CD4-positive, alpha-beta T cell (primary cell): ENCODE results near the gene PGRMC2. TPM values are rescaled to one million over a fixed set of nuclear protein-coding genes. Genes with fewer than 3 reads are reported as not detected.

ENCODE experiments used
- ATAC-seq: fragments of 200-7000 bp; cut with Tn5 transposase; one replicate; pipeline ENCODE4 v1.10.0; 2022; ENCODE audit warnings: mild to moderate bottlenecking; ENCODE audit not compliant: poor library complexity
- CTCF ChIA-PET: fragments of 350-600 bp; sonication (Branson Sonifier 250); formaldehyde crosslinking; loops from one replicate; lab custom pipeline; 2021; ENCODE audit warnings: antibody characterized with exemption, inconsistent platforms; lab: Charles Lee
- POLR2A ChIA-PET: fragments of 350-600 bp; sonication (Branson Sonifier 250); formaldehyde crosslinking; loops from one replicate; lab custom pipeline; 2021; ENCODE audit warnings: antibody characterized with exemption, inconsistent platforms; lab: Charles Lee
- DNase-seq, 14 experiments: peaks; one replicate each; pipeline ENCODE4 v3.0.0-alpha.2; 2013 to 2020; ENCODE audit warnings: mixed read lengths in 2 of 14
- H3K27ac ChIP-seq, 2 donors: one replicate each; pipeline versions ENCODE4 v1.5.1 to v1.7.0; 2013; ENCODE audit warnings: low read length in 2 of 2, low read depth in 1 of 2, mild to moderate bottlenecking in 1 of 2
- H3K27me3 ChIP-seq, 2 experiments: 1 replicate in 1 of 2; 2 replicates in 1 of 2; pipeline versions ENCODE4 v1.6.1 to v1.7.0; 2013; ENCODE audit warnings: low read length in 2 of 2, control low read depth in 1 of 2, mild to moderate bottlenecking in 1 of 2, moderate library complexity in 1 of 2; ENCODE audit not compliant: insufficient read depth in 2 of 2, control insufficient read depth in 1 of 2
- H3K36me3 ChIP-seq: one replicate; pipeline ENCODE4 v1.6.1; 2013; ENCODE audit warnings: low read length, control low read depth; ENCODE audit not compliant: insufficient read depth
- H3K4me1 ChIP-seq: one replicate; pipeline ENCODE4 v1.6.1; 2013; ENCODE audit warnings: low read length, control low read depth; ENCODE audit not compliant: insufficient read depth
- H3K4me3 ChIP-seq: one replicate; pipeline ENCODE4 v1.5.1; 2013; ENCODE audit warnings: mild to moderate bottlenecking, low read length, moderate library complexity
- H3K9me3 ChIP-seq, 2 experiments: 1 replicate in 1 of 2; 2 replicates in 1 of 2; pipeline versions ENCODE4 v1.6.1 to v1.7.0; 2013; ENCODE audit warnings: low read length in 2 of 2, mild to moderate bottlenecking in 2 of 2, control low read depth in 1 of 2, moderate library complexity in 1 of 2; ENCODE audit not compliant: control insufficient read depth in 1 of 2, insufficient read depth in 1 of 2
- H3K27ac Mint-ChIP-seq: one replicate; pipeline ENCODE4 v1.8.0; 2020; ENCODE audit warnings: mixed read lengths
- H3K27me3 Mint-ChIP-seq: one replicate; pipeline ENCODE4 v1.8.0; 2021; ENCODE audit warnings: mixed read lengths
- H3K36me3 Mint-ChIP-seq: one replicate; pipeline ENCODE4 v1.8.0; 2021; ENCODE audit warnings: low read depth, mixed read lengths
- H3K4me1 Mint-ChIP-seq: one replicate; pipeline ENCODE4 v1.8.0; 2021; ENCODE audit warnings: low read depth, mixed read lengths
- H3K4me3 Mint-ChIP-seq: one replicate; pipeline ENCODE4 v1.8.0; 2020; ENCODE audit warnings: mild to moderate bottlenecking, mixed read lengths
- H3K9me3 Mint-ChIP-seq: one replicate; pipeline ENCODE4 v1.8.0; 2020; ENCODE audit warnings: mixed read lengths
- CTCF ChIP-seq: fragments of 200-600 bp; IDR thresholded peaks from one replicate; pipeline ENCODE4 v1.8.0; 2022; ENCODE audit warnings: antibody characterized with exemption, mild to moderate bottlenecking
- intact Hi-C, 2 experiments: fragments of 100-400 bp; cut with DNase I in 1 of 2; cut with micrococcal nuclease in 1 of 2; formaldehyde crosslinking; loops; one replicate each; pipeline versions ENCODE4 v1.15.1 to v1.9.0; 2023 to 2025; cut with DNase I, micrococcal nuclease
- total RNA-seq, 174 experiments: library from RNA in 2 of 174; stranded (reverse) in 2 of 174; gene quantifications; one replicate each; pipeline ENCODE4 v1.2.3 and lab custom pipeline; 2021 to 2026

The PGRMC2 gene
- total RNA-seq, 2 experiments from 2014 or later = 92.8 to 99.9 TPM

- Mint-ChIP-seq H3K36me3 (peaks cover 17% of the 10 kb centered on the region), H3K27me3 (no peaks in the 10 kb centered on the region), H3K4me3 (peak overlapping the region; percentile 21), H3K4me1 (peaks cover 68% of the 10 kb centered on the region), H3K9me3 (no peaks in the 10 kb centered on the region), H3K27ac (no peak overlapping the region)
- POLR2A ChIA-PET = interaction anchor here (1.4 kb wide), 1 partner anchor 9 kb away, joined by 5 read pairs; no protein-coding TSS in a partner anchor
- no peak for DNase-seq
- no peaks in the 10 kb centered on the region for H3K27me3 ChIP-seq
- H3K27ac ChIP-seq = no peak overlapping the region
- intact Hi-C loops = loop anchor here in 1 of 2 experiments (10.0 kb wide), 1 partner anchor 812 kb away; the partner anchor contains the start of genes C4orf33 and SCLT1
- TF ChIP-seq CTCF = no peak
- no peaks in the 10 kb centered on the region for H3K9me3 ChIP-seq
- CTCF ChIA-PET = interaction anchor here (1.1 kb wide), 1 partner anchor 14 kb away, joined by 3 read pairs; no protein-coding TSS in a partner anchor
- peaks cover 15% of the 10 kb centered on the region for H3K4me1 ChIP-seq
- ATAC-seq = no peak
- peaks cover 2% of the 10 kb centered on the region for H3K36me3 ChIP-seq
- no peak overlapping the region for H3K4me3 ChIP-seq
These were observed 5.1 kb downstream of the PGRMC2 start for GRCh38 chr4:128282516-128282915.

GRCh38 chr4:128281354-128281753, 6.3 kb downstream of the PGRMC2 start:
- Histone ChIP-seq H3K9me3 (no peaks in the 10 kb centered on the region), H3K27ac (no peak overlapping the region), H3K27me3 (no peaks in the 10 kb centered on the region), H3K36me3 (peaks cover 2% of the 10 kb centered on the region), H3K4me1 (peaks cover 6% of the 10 kb centered on the region), H3K4me3 (no peak overlapping the region)
- POLR2A ChIA-PET = no interaction called here
- peaks cover 64% of the 10 kb centered on the region for H3K4me1 Mint-ChIP-seq
- no peak overlapping the region for H3K27ac Mint-ChIP-seq
- H3K36me3 Mint-ChIP-seq = peaks cover 13% of the 10 kb centered on the region
- TF ChIP-seq CTCF = no peak
- intact Hi-C loops = loop anchor here in 1 of 2 experiments (10.0 kb wide), 1 partner anchor 813 kb away; the partner anchor contains the start of genes C4orf33 and SCLT1
- no peaks in the 10 kb centered on the region for H3K9me3 Mint-ChIP-seq
- DNase-seq (no peak), ATAC-seq (no peak)
- H3K4me3 Mint-ChIP-seq = no peak overlapping the region
- CTCF ChIA-PET = interaction anchor here (1.5 kb wide), 1 partner anchor 21 kb away, joined by 3 read pairs; no protein-coding TSS in a partner anchor
- H3K27me3 Mint-ChIP-seq = no peaks in the 10 kb centered on the region

DNA sequence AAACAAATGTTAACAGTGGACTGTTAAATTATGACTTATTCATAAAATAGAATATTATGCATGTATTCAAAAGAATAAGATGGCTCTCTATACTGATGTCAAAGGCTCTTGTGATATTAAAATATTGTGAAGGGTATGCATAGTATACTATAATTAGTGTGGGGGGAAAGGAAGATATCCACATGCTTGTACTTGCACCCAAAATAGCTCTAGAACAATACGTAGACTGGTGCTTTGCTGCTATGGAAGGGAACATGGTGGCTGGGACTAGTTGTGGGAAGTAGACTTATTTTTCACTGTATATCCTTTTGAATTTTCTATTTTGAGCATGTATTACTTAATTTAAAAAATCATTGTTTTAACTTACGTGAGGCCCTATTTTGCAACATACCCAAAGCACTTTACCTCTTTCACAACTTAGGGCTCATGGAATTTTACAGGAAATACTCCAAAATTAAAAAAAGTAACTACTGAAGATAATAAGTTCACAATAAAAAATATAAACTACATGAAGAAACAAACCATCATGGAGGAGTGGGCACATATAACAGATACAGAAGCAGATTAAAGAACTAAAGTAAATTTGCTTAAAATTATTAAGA, 7.9 kb downstream of the PGRMC2 start:
- ChIA-PET POLR2A (no interaction called here), CTCF (no interaction called here)
- Histone ChIP-seq H3K4me3 (no peak overlapping the region), H3K27me3 (no peaks in the 10 kb centered on the region), H3K4me1 (no peaks in the 10 kb centered on the region), H3K36me3 (peaks cover 2% of the 10 kb centered on the region), H3K27ac (no peak overlapping the region), H3K9me3 (no peaks in the 10 kb centered on the region)
- Mint-ChIP-seq H3K27ac (no peak overlapping the region), H3K9me3 (no peaks in the 10 kb centered on the region), H3K27me3 (no peaks in the 10 kb centered on the region), H3K36me3 (peaks cover 18% of the 10 kb centered on the region), H3K4me3 (no peak overlapping the region), H3K4me1 (peaks cover 55% of the 10 kb centered on the region)
- no peak for TF ChIP-seq CTCF
- ATAC-seq = no peak
- intact Hi-C loops = loop anchor here in 1 of 2 experiments (10.0 kb wide), 1 partner anchor 815 kb away; the partner anchor contains the start of genes C4orf33 and SCLT1
- no peak for DNase-seq
